ENCODE results near the gene ATF5.

The ATF5 gene

DNA sequence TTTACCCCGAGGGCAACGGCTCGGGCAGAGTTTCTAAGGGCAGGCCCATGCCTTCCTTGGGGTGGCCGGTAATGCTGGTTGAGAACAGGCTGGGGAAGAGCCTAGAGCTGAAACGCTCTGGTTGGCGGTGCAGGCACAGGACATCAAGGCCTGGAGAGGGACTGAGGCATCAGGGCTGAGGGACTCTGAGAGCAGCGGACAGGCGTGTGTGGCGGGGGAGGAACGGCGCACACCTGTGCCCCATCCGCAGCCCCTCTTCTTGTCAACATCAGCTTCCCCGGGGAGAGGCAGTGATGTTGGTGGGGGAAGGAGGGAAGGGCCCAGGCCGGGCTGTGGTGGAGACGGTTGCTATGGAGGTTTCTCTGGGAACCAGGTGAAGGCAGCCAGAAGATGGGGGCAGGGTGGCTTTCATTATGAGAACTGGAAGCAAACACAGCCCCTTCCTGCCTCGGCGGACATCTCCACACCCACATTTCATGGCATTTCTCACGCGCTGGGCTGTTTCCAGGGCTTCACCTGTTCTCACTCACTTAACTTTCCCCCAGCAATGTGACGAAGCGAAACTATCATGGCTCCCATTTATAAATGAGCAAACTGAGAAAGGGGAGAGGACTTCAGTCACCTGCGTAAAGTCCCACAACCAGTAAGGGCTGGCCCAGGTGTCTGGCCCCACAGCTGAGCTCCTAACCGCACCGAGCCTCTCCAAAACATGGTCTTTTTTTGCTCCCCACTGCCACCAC is 8.2 kb upstream of the ATF5 start:
- H3K4me3 ChIP-seq (ENCODE audit: low read depth, low read length), result no peak overlapping the region
- H3K9me3 ChIP-seq (ENCODE audit: insufficient read depth, low read depth, low read length), result no peaks in the 10 kb centered on the region
- H2BK5ac ChIP-seq (ENCODE audit: low read depth, low read length, poor library complexity), result no peak overlapping the region
- no CpG with 5 or more reads among the region's 24 CpGs for WGBS (ENCODE audit: extremely low coverage, insufficient coverage, insufficient read length)
- H3K9ac ChIP-seq (ENCODE audit: low read length), result no peak overlapping the region
- H3K18ac ChIP-seq (ENCODE audit: low read length), result no peak overlapping the region
- H4K12ac ChIP-seq (ENCODE audit: low read depth, low read length), result no peak overlapping the region
- peaks cover 50 to 64% of the 10 kb centered on the region in 2 experiments for H3K36me3 ChIP-seq (ENCODE audit: control insufficient read depth in 1 of 2, insufficient read depth in 2 of 2, low read length in 2 of 2)
- no peak overlapping the region for H2BK120ac ChIP-seq (ENCODE audit: insufficient read depth, low read length, poor library complexity)
- no peak overlapping the region for H2AFZ ChIP-seq (ENCODE audit: insufficient read depth, low read length, poor library complexity)
- H3K14ac ChIP-seq (ENCODE audit: low read length), result no peak overlapping the region
- no peak overlapping the region for H4K91ac ChIP-seq (ENCODE audit: low read depth, low read length)
- peak overlapping the region; percentile 73 for H3K4ac ChIP-seq (ENCODE audit: low read depth, low read length)
- no peak overlapping the region for H4K8ac ChIP-seq (ENCODE audit: low read depth, low read length)
- no peak overlapping the region for H3K27ac ChIP-seq (ENCODE audit: low read depth, low read length)
- no peaks in the 10 kb centered on the region for H3K79me1 ChIP-seq (ENCODE audit: low read length)
- H3K79me2 ChIP-seq (ENCODE audit: control insufficient read depth, insufficient read depth, low read length, poor library complexity), result peaks cover 3% of the 10 kb centered on the region
- no peaks in the 10 kb centered on the region for H3K27me3 ChIP-seq (ENCODE audit: insufficient read depth, low read length)
- H2AK5ac ChIP-seq (ENCODE audit: low read length), result no peak overlapping the region
- H2BK12ac ChIP-seq (ENCODE audit: low read length), result no peak overlapping the region
- no peak for DNase-seq
- no peak overlapping the region for H3K23ac ChIP-seq (ENCODE audit: low read length)
- H3K4me1 ChIP-seq (ENCODE audit: control insufficient read depth in 1 of 2, insufficient read depth in 2 of 2, low read length in 2 of 2), result peaks cover 0 to 2% of the 10 kb centered on the region in 2 experiments
- no peak overlapping the region for H3K4me2 ChIP-seq (ENCODE audit: low read length)

DNA sequence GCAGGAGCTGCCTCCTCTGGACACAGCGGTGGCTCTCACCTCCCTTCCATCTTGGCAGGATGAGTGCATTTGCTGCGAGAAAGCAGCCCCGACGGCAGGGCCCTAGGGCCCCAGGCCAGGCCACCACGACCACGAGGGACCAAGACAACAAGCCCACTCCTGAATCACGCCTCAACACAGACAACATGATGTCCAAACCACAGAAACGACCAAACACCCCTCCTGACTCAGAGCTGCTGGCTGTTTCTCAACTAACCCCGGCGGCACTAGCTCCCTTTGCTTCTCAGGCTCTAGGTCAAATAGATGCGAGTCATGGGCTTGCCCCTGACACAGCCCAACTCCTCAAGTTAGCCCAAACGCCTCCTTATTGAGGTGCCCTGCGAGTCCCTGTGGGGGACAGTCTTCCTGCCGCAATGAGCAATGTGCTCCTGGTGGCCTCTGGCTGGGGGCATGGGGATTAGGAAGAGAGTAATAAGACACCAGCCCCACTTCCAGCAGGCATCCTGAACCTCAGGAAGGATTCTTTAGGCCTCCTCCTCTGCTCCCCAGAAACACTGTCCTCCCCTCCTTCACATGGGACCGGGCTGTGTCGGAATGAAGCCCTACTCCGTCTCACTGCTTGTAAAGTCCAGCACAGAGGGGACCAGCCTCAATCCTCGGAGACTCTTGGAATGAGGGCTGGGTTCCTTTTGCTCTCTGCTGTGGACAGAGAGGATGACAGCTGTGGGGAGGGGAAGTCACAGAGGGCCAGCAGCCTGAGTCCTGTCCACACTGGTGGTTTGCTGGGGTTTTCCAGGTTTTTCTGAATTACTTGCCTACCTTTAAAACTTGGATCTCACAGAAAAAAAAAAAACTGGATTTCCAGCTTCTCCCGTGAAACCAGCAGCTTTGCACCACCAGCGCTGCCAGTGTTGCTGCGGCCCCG is 6.9 kb upstream of the ATF5 start:
- H3K4ac ChIP-seq (ENCODE audit: low read depth, low read length), result peak overlapping the region; percentile 37
- DNase-seq, result peak in 1 of 2 donors; percentile 2
- no peak overlapping the region for H3K27ac ChIP-seq (ENCODE audit: low read depth, low read length)
- no peak overlapping the region for H2BK120ac ChIP-seq (ENCODE audit: insufficient read depth, low read length, poor library complexity)
- no peak overlapping the region for H3K18ac ChIP-seq (ENCODE audit: low read length)
- no peaks in the 10 kb centered on the region for H3K79me1 ChIP-seq (ENCODE audit: low read length)
- H2AFZ ChIP-seq (ENCODE audit: insufficient read depth, low read length, poor library complexity), result no peak overlapping the region
- peaks cover 3% of the 10 kb centered on the region for H3K79me2 ChIP-seq (ENCODE audit: control insufficient read depth, insufficient read depth, low read length, poor library complexity)
- no peak overlapping the region for H3K4me2 ChIP-seq (ENCODE audit: low read length)
- no peak overlapping the region for H4K12ac ChIP-seq (ENCODE audit: low read depth, low read length)
- no peak overlapping the region for H2BK5ac ChIP-seq (ENCODE audit: low read depth, low read length, poor library complexity)
- H3K4me3 ChIP-seq (ENCODE audit: low read depth, low read length), result no peak overlapping the region
- H2BK12ac ChIP-seq (ENCODE audit: low read length), result no peak overlapping the region
- peaks cover 53 to 67% of the 10 kb centered on the region in 2 experiments for H3K36me3 ChIP-seq (ENCODE audit: control insufficient read depth in 1 of 2, insufficient read depth in 2 of 2, low read length in 2 of 2)
- peaks cover 0 to 2% of the 10 kb centered on the region in 2 experiments for H3K4me1 ChIP-seq (ENCODE audit: control insufficient read depth in 1 of 2, insufficient read depth in 2 of 2, low read length in 2 of 2)
- H4K8ac ChIP-seq (ENCODE audit: low read depth, low read length), result no peak overlapping the region
- no CpG with 5 or more reads among the region's 22 CpGs for WGBS (ENCODE audit: extremely low coverage, insufficient coverage, insufficient read length)
- H4K91ac ChIP-seq (ENCODE audit: low read depth, low read length), result no peak overlapping the region
- no peaks in the 10 kb centered on the region for H3K27me3 ChIP-seq (ENCODE audit: insufficient read depth, low read length)
- no peak overlapping the region for H3K9ac ChIP-seq (ENCODE audit: low read length)
- no peak overlapping the region for H2AK5ac ChIP-seq (ENCODE audit: low read length)
- H3K9me3 ChIP-seq (ENCODE audit: insufficient read depth, low read depth, low read length), result no peaks in the 10 kb centered on the region
- no peak overlapping the region for H3K14ac ChIP-seq (ENCODE audit: low read length)
- H3K23ac ChIP-seq (ENCODE audit: low read length), result no peak overlapping the region

DNA sequence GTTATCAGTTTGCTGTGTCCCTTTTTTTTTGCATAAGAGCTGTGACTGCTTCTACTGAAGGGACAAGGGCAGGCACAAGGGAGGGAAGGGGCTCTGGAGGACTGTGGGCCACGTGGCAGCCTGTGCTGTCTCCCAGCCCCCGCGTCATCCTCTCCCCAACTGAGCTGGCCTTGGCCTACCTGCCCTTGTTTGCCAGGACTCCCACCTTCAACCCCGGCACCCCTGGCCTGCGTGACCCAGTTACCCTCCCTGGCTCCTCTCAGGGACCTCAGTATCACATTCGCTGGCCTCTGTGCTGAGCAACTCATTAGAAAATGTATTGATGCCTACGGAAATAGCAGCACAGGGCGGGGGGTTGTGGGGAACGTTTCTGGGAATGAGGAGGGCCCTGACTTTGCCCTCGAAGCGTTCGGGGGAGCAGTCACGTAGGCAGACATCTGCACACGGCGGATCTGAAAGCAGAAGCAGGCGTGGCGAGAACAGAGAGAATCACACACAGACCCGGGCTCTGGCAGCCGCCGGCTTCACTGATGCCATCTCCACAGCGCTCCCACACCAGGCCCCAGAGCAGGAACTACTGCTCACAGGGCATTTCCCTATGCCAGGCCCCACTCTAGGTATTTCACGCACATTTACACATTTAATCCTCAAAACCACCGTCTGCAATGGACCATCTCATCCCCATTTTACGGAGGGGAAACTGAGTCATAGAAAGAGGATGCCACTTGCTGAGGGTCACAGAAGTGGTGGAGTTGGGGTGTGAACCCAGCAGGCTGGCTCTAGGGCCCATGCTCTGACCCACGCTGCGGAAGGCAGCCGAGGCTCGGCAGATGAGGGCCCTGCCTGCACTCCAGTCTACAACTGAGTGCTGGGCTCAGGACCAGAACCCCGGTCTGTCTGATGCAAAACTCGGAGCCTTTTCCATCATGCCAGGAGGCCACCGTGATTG is 5.7 kb upstream of the ATF5 start:
- Histone ChIP-seq H3K23ac (ENCODE audit: low read length) (no peak overlapping the region), H3K4me2 (ENCODE audit: low read length) (no peak overlapping the region), H3K4ac (ENCODE audit: low read depth, low read length) (peak overlapping the region; percentile 13), H2AFZ (ENCODE audit: insufficient read depth, low read length, poor library complexity) (no peak overlapping the region), H4K91ac (ENCODE audit: low read depth, low read length) (no peak overlapping the region), H2AK5ac (ENCODE audit: low read length) (no peak overlapping the region), H3K4me1 (ENCODE audit: control insufficient read depth in 1 of 2, insufficient read depth in 2 of 2, low read length in 2 of 2) (peaks cover 8% of the 10 kb centered on the region in 2 experiments), H3K4me3 (ENCODE audit: low read depth, low read length) (peak overlapping the region; percentile 8), H4K8ac (ENCODE audit: low read depth, low read length) (no peak overlapping the region), H2BK5ac (ENCODE audit: low read depth, low read length, poor library complexity) (no peak overlapping the region), H3K9me3 (ENCODE audit: insufficient read depth, low read depth, low read length) (no peaks in the 10 kb centered on the region), H2BK12ac (ENCODE audit: low read length) (no peak overlapping the region), H3K14ac (ENCODE audit: low read length) (no peak overlapping the region), H3K79me2 (ENCODE audit: control insufficient read depth, insufficient read depth, low read length, poor library complexity) (peaks cover 9% of the 10 kb centered on the region), H3K79me1 (ENCODE audit: low read length) (no peaks in the 10 kb centered on the region), H2BK120ac (ENCODE audit: insufficient read depth, low read length, poor library complexity) (no peak overlapping the region), H3K27ac (ENCODE audit: low read depth, low read length) (no peak overlapping the region), H3K36me3 (ENCODE audit: control insufficient read depth in 1 of 2, insufficient read depth in 2 of 2, low read length in 2 of 2) (peaks cover 54 to 67% of the 10 kb centered on the region in 2 experiments), H3K27me3 (ENCODE audit: insufficient read depth, low read length) (no peaks in the 10 kb centered on the region), H3K9ac (ENCODE audit: low read length) (no peak overlapping the region), H4K12ac (ENCODE audit: low read depth, low read length) (no peak overlapping the region), H3K18ac (ENCODE audit: low read length) (no peak overlapping the region)
- WGBS (ENCODE audit: extremely low coverage, insufficient coverage, insufficient read length), result no CpG with 5 or more reads among the region's 31 CpGs
- no peak for DNase-seq

Measured in trophoblast cell (in vitro differentiated cells and primary cell).